ENCODE data around the gene MVD.
"Not testable (repeated sequence)": the region's sequence is repeated elsewhere in the genome, so short reads cannot be mapped to it uniquely, and the experiment has no call there.

MVD gene

GRCh38 chr16:88624481-88624880 is 38.4 kb downstream of the MVD start:
- DNase-seq (ENCODE audit: low spot score), result no peak

GRCh38 chr16:88623858-88624257 is 39.0 kb downstream of the MVD start:
- DNase-seq (ENCODE audit: low spot score), result no peak

- DNase-seq (ENCODE audit: low spot score), result no peak
These were observed 40.0 kb downstream of the MVD start for GRCh38 chr16:88622866-88623265.

GRCh38 chr16:88622125-88622524 is 40.8 kb downstream of the MVD start:
- DNase-seq (ENCODE audit: low spot score), result no peak

- no peak for DNase-seq (ENCODE audit: low spot score)
These were observed 42.8 kb downstream of the MVD start for GRCh38 chr16:88619859-88620815.

GRCh38 chr16:88618956-88619667 is 43.8 kb downstream of the MVD start:
- no peak for DNase-seq (ENCODE audit: low spot score)

- DNase-seq (ENCODE audit: low spot score), result no peak
These were observed 44.5 kb downstream of the MVD start for GRCh38 chr16:88618182-88618955.

- no peak for DNase-seq (ENCODE audit: low spot score)
These were observed 45.4 kb downstream of the MVD start for GRCh38 chr16:88617268-88618031.

GRCh38 chr16:88616736-88617135 is 46.2 kb downstream of the MVD start:
- no peak for DNase-seq (ENCODE audit: low spot score)

GRCh38 chr16:88616320-88616719 is 46.6 kb downstream of the MVD start:
- no peak for DNase-seq (ENCODE audit: low spot score)

GRCh38 chr16:88614818-88615580 is 47.9 kb downstream of the MVD start:
- no peak for DNase-seq (ENCODE audit: low spot score)

- no peak for DNase-seq (ENCODE audit: low spot score)
These were observed 48.7 kb downstream of the MVD start for GRCh38 chr16:88613911-88614817.

GRCh38 chr16:88613293-88613692 is 49.6 kb downstream of the MVD start:
- DNase-seq (ENCODE audit: low spot score), result no peak

GRCh38 chr16:88610909-88611812 is 51.7 kb downstream of the MVD start:
- DNase-seq (ENCODE audit: low spot score), result no peak

GRCh38 chr16:88610080-88610479 is 52.8 kb downstream of the MVD start:
- no peak for DNase-seq (ENCODE audit: low spot score)

GRCh38 chr16:88609426-88609825 is 53.5 kb downstream of the MVD start:
- not testable (repeated sequence) for DNase-seq (ENCODE audit: low spot score)

- DNase-seq (ENCODE audit: low spot score), result no peak
These were observed 54.8 kb downstream of the MVD start for GRCh38 chr16:88608076-88608475.

- DNase-seq (ENCODE audit: low spot score), result no peak
These were observed 56.6 kb downstream of the MVD start for GRCh38 chr16:88606148-88606757.

Data from RKO (cell line).